ENCODE data around the gene UMOD. TPM values are rescaled to one million over a fixed set of nuclear protein-coding genes. Genes with fewer than 3 reads are reported as not detected.
"Not testable (repeated sequence)": the region's sequence is repeated elsewhere in the genome, so short reads cannot be mapped to it uniquely, and the experiment has no call there.

The UMOD gene
- total RNA-seq, 4 donors from 2014 or later: not detected

DNA sequence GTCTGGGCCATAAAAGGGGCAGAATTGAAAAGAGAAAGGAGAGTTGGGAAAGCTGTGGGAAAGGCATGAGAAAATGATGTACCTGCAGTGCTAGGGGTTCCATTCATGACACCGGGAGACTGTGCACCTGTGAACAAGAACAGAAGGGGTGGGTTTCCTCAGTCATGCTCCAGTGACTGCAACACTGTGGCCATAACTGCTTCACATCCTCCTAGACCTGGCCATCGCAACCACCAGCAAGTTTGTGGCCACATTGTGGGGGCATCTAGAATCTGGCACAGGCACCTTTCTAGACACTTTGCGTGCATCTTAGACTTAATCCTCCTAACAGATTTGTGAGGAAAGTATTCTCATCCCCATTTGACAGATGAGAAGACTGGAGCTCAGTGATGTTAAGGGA is 37.9 kb downstream of the UMOD start:
- 89 to 90% methylated on average over 3 of the region's 3 CpGs for WGBS, 2 donors
- no peak for TF ChIP-seq POLR2A (IDR thresholded peaks at IDR 0.05)
- TF ChIP-seq, protein P1, sequence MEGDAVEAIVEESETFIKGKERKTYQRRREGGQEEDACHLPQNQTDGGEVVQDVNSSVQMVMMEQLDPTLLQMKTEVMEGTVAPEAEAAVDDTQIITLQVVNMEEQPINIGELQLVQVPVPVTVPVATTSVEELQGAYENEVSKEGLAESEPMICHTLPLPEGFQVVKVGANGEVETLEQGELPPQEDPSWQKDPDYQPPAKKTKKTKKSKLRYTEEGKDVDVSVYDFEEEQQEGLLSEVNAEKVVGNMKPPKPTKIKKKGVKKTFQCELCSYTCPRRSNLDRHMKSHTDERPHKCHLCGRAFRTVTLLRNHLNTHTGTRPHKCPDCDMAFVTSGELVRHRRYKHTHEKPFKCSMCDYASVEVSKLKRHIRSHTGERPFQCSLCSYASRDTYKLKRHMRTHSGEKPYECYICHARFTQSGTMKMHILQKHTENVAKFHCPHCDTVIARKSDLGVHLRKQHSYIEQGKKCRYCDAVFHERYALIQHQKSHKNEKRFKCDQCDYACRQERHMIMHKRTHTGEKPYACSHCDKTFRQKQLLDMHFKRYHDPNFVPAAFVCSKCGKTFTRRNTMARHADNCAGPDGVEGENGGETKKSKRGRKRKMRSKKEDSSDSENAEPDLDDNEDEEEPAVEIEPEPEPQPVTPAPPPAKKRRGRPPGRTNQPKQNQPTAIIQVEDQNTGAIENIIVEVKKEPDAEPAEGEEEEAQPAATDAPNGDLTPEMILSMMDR (IDR thresholded peaks at IDR 0.05): no peak
- H3K4me3 ChIP-seq (ENCODE audit: low read depth, poor library complexity, severe bottlenecking): no peak overlapping the region
- intact Hi-C loops (cut with DNase I; ENCODE audit: low total_unique reads): no loop called here
- DNase-seq (ENCODE audit: low spot score in 2 of 2): no peak

DNA sequence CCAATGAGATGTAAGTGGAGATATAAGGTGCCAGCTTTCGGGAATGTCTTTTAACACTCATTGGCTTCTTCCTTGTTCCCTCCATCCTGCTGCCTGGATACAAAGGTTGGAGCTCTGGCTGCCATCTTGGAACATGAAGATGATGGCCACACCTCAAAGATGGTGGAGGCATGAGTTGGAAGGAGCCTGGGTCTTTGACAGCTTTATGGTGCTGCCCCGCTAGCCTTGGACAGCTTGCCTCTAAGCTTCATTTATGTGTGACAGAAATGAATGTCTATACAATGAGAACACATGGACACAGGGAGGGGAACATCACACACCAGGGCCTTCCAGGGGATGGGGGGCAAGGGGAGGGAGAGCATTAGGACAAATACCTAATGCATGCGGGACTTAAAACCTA is 38.8 kb downstream of the UMOD start:
- WGBS, 2 donors: 92 to 94% methylated on average over 3 of the region's 3 CpGs
- TF ChIP-seq, protein P1 (IDR thresholded peaks at IDR 0.05): no peak
- TF ChIP-seq POLR2A (IDR thresholded peaks at IDR 0.05): no peak
- no peak overlapping the region for H3K4me3 ChIP-seq (ENCODE audit: low read depth, poor library complexity, severe bottlenecking)
- DNase-seq (ENCODE audit: low spot score in 2 of 2): no peak
- intact Hi-C loops (cut with DNase I; ENCODE audit: low total_unique reads): no loop called here

DNA sequence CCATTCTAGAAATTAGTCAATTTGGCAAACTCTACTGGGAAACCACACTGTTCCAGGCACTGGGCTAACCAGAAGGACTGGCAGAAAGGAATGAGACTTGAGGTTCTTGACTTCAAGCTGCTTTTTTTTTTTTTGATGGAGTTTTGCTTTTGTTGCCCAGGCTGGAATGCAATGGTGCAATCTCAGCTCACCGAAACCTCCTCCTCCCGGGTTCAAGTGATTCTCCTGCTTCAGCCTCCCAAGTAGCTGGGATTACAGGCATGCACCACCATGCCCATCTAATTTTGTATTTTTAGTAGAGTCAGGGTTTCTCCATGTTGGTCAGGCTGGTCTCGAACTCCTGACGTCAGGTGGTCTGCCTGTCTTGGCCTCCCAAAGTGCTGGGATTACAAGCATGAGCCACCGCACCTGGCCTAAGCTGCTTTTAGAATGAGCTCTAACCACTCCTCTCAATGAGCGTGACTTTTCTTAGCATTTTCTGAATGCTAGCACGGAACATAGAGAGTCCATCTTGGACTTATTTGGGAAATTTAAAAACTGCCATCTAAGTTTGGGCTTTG is 39.9 kb downstream of the UMOD start:
- H3K4me3 ChIP-seq (ENCODE audit: low read depth, poor library complexity, severe bottlenecking); intact Hi-C loops (cut with DNase I; ENCODE audit: low total_unique reads); DNase-seq (ENCODE audit: low spot score in 2 of 2): not testable (repeated sequence)
- 88 to 94% methylated on average over 7 of the region's 7 CpGs for WGBS, 2 donors

DNA sequence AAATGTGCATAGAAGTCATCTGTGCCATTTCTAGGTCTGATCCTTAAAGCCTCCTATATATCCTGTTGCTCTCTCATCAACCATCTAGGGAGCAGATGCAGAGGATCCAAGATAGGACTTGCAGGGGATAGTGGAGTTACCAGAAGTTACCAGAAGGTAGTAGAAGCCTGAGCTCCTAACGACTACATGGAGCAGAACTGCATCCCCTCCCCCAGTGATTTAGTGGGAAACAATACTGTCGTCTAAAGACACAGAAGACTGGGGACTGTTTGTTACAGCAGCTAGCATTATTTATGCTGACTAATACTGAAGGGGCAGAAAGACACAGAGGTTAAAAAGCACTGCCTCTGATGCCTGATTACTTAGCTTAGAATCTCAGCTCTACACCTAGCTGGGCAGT is 41.0 kb downstream of the UMOD start:
- intact Hi-C loops (cut with DNase I; ENCODE audit: low total_unique reads): no loop called here
- H3K4me3 ChIP-seq (ENCODE audit: low read depth, poor library complexity, severe bottlenecking): no peak overlapping the region
- TF ChIP-seq POLR2A (IDR thresholded peaks at IDR 0.05): no peak
- TF ChIP-seq, protein P1 (IDR thresholded peaks at IDR 0.05): no peak
- WGBS, 2 donors: 73 to 89% methylated on average over 2 of the region's 2 CpGs
- DNase-seq (ENCODE audit: low spot score in 2 of 2): no peak

DNA sequence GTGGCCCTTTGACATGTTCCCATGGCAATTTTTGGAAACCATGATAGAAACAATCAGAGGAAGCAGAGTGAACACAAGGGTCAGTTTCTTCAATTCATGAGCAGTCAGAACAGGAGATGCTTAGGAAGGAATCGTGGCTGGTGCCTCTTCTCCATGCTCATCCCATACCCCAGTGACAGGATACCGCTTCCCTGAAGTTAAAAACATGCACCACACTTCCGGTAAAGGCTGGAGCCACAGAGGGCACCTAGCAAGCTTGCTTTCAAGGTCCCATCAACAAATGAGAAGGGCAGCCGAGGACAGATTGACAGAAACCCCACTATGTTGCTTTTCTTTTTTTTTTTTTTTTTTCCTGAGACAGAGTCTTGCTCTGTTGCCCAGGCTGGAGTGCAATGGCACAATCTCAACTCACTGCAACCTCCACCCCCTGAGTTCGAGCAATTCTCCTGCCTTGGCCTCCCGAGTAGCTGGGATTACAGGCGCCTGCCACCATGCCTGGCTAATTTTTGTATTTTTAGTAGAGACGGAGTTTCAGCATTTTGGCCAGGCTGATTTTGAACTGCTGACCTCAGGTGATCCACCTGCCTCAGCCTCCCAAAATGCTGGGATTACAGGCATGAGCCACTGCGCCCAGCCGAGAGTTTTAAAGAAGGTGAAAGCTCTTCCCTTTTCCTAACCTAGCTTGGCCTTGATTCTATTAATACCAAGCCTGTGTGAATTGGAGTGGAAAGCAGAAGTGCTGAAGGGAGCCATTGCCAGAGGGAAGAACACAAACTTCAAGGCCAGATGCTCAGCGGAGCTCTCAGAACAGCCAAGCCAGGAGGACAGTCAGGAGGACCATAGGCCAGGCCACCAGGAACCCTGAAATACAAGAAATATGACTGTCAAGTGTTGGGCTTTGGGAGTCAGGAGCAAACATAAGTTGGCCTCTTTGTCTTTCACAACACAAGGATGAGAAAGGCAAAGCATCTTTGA is 41.8 kb downstream of the UMOD start:
- no peak overlapping the region for H3K4me3 ChIP-seq (ENCODE audit: low read depth, poor library complexity, severe bottlenecking)
- TF ChIP-seq, protein P1 (IDR thresholded peaks at IDR 0.05): no peak
- TF ChIP-seq POLR2A (IDR thresholded peaks at IDR 0.05): no peak
- DNase-seq (ENCODE audit: low spot score in 2 of 2): no peak
- 85% methylated on average over 11 of the region's 11 CpGs for WGBS, 2 donors
- intact Hi-C loops (cut with DNase I; ENCODE audit: low total_unique reads): no loop called here

DNA sequence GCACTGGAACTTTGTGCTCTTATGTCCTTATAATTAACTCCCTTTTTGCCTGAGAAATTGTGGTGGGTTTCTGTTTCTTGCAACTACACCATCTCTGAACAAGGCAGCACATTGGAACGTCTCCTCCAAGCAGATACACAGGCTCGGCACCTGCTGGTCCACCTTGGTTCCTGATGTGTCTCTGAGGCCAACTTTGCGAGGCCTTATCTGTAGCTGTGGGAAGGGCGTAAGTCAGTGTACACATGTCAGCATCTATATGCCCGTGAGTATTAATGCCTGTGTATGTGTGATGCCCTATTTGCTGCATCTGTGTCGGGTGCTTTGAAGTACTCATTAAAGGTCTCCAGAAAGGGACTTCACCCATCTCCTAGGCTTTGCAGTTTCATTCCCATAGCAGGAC is 42.7 kb downstream of the UMOD start:
- no peak for DNase-seq (ENCODE audit: low spot score in 2 of 2)
- no peak for TF ChIP-seq POLR2A (IDR thresholded peaks at IDR 0.05)
- TF ChIP-seq, protein P1 (IDR thresholded peaks at IDR 0.05): no peak
- 81 to 84% methylated on average over 6 of the region's 6 CpGs for WGBS, 2 donors
- intact Hi-C loops (cut with DNase I; ENCODE audit: low total_unique reads): no loop called here
- H3K4me3 ChIP-seq (ENCODE audit: low read depth, poor library complexity, severe bottlenecking): no peak overlapping the region
